GM19035 (cell line): ENCODE data around the gene LZTS2.

ENCODE experiments used
- ATAC-seq: cut with Tn5 transposase; IDR thresholded peaks from one replicate; pipeline ENCODE4 v1.9.1; 2021; ENCODE audit not compliant: unreplicated experiment

LZTS2 gene

GRCh38 chr10:101047961-101048892 lies 48.6 kb downstream of the LZTS2 start:
- no peak for ATAC-seq

GRCh38 chr10:101050208-101051069 lies 50.8 kb downstream of the LZTS2 start:
- peak; percentile 80 for ATAC-seq

GRCh38 chr10:101052285-101052684 lies 52.7 kb downstream of the LZTS2 start:
- ATAC-seq, result no peak

DNA sequence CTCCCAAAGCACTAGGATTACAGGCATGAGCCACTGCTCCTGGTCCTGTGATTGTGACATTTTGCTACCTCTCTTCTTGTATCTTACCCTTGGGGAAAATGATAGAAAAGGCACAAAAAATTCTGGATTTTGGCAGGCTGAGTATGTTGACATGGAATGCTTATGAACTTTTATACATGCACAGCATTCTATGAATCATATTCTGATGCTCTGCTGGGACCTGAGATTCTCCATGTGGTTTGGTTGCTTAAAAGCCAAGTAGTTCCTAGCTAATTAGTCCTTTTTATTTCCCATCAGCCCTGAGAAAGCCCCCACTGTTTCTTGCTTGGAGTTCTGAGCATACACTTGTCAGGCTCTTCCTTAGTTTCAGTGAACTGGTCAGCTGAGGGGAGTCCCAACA lies 53.9 kb downstream of the LZTS2 start:
- ATAC-seq, result no peak

GRCh38 chr10:101054351-101054750 lies 54.7 kb downstream of the LZTS2 start:
- ATAC-seq, result no peak

DNA sequence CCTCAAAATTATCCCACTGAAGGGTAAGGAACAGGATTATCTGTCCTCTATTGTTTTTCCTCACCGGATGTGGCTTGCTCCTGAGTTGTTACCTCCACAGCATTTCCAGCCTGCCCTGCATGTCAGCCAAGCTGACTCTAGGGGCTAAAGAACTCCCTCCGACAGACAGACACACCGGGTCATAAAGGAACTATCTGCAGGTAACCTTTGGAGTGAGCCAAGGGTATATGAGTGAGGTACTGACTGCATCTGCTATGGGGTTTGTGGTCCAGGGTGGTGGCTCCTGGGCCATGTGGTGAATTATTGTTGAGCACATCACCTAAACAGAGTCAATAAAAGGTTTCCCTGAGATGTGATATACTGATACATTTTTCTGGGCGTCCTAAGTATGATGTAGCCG lies 55.3 kb downstream of the LZTS2 start:
- no peak for ATAC-seq

DNA sequence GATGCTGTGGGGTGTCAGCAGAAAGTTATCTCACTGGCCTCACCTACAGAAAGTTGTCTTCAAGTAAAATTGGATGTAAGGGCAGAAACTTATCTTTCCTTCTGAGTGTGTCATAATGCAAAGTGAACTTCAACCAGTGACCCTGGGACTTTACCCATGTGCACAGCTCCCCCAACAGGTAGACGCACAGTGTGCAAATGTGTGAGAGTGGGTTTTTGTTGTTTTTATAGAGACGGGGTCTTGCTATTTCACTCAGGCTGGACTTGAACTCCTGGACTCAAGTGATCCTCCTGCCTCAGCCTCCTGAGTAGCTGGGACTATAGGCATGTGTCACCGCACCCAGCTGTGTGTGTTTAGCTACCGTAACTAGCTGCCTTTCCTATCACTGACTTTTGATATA lies 55.8 kb downstream of the LZTS2 start:
- ATAC-seq, result no peak

DNA sequence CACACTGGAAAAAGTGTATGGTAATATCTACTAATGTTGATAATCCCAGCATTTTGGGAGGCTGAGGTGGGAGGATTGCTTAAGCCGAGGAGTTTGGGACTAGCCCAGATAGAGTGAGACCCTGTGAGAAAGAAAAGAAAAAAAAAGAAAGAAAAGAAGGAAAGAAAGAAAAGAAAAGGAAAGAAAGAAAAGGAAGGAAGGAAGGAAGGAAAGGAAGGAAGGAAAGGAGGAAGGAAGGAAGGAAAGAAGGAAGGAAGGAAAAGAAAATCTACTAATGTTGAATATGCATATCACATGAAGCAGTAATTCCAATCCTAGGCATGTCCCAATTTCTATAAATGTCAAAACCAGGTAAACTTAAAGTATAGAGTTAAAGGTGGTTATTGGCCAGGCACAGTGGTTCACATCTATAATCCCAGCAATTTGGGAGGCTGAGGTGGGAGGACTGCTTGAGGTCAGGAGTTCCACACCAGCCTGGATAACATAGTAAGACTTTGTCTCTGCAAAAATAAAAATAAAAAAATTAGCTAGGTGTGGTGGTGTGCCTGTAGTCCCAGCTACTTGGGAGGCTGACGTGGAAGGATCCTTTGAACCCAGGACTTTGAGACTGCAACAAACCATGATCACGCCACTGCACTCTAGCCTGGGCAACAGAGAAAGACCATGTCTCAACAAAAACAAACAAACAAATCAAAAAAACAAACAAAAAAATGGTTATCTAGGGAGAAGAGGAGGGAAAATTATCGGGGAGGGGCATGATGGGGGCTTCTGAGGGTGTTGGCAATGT lies 57.0 kb downstream of the LZTS2 start:
- no peak for ATAC-seq
